Nucleus accumbens (tissue), 56 donors: Measurements from ENCODE around the gene SEC63.

Experiments
- DNase-seq, 56 donors: peaks; one replicate each; lab custom pipeline; 2025; lab: John Stamatoyannopoulos, UW

SEC63 gene

DNA sequence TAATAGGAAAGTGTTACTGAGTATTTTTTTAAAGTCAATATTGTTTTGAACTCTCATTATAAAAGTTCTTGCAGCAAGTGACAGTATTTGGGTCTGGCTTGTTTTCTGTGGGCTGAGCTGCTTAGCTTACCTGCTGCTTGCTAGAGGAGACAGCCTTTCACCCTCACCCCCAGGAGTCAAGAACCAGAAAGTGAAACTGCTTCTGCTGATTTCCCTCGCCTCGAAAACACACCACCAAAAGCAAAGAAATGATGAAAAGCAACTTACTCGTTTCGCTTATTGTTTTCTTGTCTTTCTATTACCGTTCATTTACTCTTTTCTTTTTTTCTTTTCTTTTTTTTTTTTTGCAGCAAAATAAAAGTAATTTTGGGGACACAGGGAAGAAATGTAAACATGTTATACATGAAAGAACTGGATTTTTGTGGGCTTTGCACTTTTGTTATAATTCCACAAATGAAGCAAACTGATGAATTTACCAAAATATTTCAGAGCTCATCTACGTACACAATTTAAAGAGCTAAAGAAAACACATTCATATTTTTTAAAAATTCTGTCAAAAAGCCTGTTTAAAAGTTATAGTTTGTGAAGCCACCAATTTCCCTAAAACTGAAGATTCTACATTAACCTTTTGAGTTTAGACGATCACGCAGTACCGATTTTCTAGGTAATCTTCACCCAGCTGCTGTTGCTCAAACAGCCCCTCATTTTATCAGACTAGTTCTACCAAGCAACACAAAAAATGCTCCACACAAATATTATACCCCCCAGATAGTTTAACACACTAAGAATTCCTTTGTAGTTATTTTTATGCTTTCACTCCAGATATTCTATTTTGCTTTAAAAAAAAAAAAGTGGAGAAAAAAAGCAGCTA is 135.6 kb downstream of the SEC63 start:
- DNase-seq: no peak

- no peak for DNase-seq
These were observed 136.4 kb downstream of the SEC63 start for GRCh38 chr6:107821591-107821990.

DNA sequence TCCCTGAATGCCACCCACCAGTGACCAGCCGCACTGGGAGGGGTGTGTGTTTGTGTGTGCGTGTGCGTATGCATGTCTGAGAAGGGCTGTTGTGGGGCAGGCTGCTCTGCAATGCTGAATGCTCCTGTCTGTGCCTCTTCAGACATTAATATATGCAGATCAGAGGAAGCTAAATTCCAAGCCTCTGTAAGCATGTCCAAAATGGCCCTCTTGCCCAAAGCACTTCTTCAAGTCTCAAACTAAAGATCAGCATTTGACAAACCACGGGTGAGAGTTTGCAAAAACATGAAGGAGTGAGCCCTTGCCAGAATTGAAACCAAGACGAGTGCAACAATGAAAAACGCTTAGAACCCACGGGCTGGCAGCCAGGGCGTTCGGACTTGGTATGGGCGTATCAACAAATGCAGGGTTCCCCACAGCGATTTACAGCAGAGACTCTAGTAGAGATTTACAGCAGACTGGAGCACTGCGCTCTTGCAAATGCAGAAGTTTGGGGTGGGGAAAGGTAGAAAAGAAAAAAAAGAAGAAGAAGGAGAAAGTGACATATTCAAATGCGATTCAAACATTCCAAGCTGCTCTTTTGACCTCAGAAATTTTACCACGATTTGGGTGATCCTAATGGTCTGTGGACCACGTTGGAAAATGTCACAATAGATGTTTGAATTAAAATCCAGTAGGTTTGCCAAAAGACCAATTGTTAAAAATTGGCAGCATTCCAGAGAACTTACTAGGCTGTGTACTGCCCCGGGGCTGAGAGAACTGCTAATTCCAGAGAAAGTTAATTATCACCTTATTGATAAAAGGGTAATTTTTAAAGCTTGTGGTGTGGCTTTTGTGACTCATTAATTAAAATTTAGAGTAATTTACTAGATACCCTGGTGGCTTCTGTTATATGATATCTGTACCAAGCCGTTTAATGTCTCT is 137.4 kb downstream of the SEC63 start:
- peak in 9 of 56 donors; percentile 4 to 41 (median 16) for DNase-seq

DNA sequence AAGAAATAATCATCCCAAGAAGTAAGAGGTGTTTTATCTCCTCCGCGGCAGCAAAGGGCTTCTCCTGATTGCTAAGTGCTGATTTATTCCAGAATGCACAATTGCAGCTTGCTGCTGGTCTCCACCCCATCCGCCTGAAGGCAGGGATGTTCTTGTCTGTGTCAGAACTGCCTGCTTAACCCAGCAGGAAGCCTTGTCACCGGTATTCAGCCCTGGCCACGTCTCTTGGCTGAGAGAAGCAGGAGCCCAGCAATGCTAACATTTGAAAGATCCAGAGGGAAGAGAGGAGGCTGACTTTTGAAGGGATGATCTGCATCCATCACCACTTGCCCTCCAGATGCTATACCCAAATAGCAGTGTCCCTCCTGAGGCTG is 138.1 kb downstream of the SEC63 start:
- no peak for DNase-seq

GRCh38 chr6:107819217-107819616 is 138.8 kb downstream of the SEC63 start:
- no peak for DNase-seq

DNA sequence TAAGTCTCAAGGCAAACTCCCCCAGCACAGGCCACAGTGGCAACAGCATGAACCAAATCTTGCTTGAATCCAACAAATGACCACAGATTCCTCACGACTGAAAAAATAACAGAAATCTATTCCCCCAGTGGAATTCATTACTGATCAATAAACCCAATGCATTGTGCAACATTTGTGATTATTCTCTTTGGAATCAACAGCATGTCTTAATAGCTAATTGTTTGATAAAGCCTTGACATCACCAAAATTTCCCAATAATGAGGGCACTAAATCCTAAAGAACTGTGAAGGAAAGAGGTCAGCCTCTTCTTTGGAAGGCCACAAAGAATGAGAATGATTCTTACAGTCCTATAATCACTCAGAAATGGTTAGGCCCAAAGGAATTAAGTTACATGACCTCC is 139.7 kb downstream of the SEC63 start:
- DNase-seq: no peak

DNA sequence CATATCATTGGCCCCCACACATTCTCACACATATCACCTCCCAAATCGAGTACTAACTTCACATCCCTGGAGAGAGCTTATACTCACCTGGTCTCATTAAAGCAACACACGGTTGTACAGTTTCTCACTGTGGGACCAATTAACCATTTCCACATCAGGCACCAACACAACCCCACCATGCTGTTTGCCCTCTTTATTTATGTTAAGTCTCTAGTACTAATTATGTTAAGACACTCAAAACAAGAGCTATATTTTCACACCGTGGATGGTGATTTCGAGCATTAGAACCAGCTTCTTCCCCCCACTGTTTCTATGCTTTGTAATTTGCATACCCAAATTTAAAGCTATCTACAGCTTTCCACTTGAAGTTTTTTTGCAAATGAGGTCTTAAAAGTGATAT is 140.2 kb downstream of the SEC63 start:
- no peak for DNase-seq
